GM12878 (cell line): ENCODE results near the gene LGI1. TPM values are rescaled to one million over a fixed set of nuclear protein-coding genes. Genes with fewer than 3 reads are reported as not detected.

Experiments
- ATAC-seq: fragments of 200-7000 bp; cut with Tn5 transposase; 3 replicates; pipeline ENCODE4 v1.9.1; 2020; ENCODE audit warnings: mild to moderate bottlenecking, moderate library complexity
- BruUV-seq: library from RNA; stranded (reverse); fragments of 400-500 nt; replicated peaks from 2 replicates; lab custom pipeline; 2021; lab: Mats Ljungman, UMichigan
- CTCF ChIA-PET: fragments of 300-600 bp; sonication (Branson Sonifier 250); formaldehyde crosslinking; extraction: SDS; loops from one replicate; lab custom pipeline; 2021; ENCODE audit warnings: inconsistent platforms; lab: Yijun Ruan, JAX
- POLR2A ChIA-PET: fragments of 350-600 bp; formaldehyde crosslinking; extraction: SDS; loops from one replicate; lab custom pipeline; 2021; ENCODE audit warnings: inconsistent platforms; lab: Charles Lee
- RAD21 ChIA-PET: fragments of 300-600 bp; sonication (Branson Sonifier 250); formaldehyde crosslinking; loops from one replicate; lab custom pipeline; 2023; ENCODE audit warnings: antibody characterized with exemption; ENCODE audit not compliant: unreplicated experiment; lab: Charles Lee
- SMC1A ChIA-PET: fragments of 300-600 bp; sonication (Branson Sonifier 250); formaldehyde crosslinking; loops from one replicate; lab custom pipeline; 2023; ENCODE audit not compliant: unreplicated experiment, uncharacterized antibody; lab: Charles Lee
- DNase-seq: peaks from one replicate; pipeline ENCODE4 v3.0.0-alpha.2; 2011; ENCODE audit warnings: low read depth, low spot score
- FAIRE-seq: peaks from 3 replicates; lab custom pipeline; 2011; peaks lifted over from hg19 to GRCh38; lab: Jason Lieb, UNC
- H2AFZ ChIP-seq: 2 replicates; pipeline ENCODE4 v1.6.0; 2011; ENCODE audit warnings: low read depth, low read length, control low read depth; ENCODE audit not compliant: control insufficient read depth
- H3K27ac ChIP-seq: 2 replicates; pipeline ENCODE4 v1.5.1; 2011; ENCODE audit warnings: control low read depth; ENCODE audit not compliant: control insufficient read depth, insufficient read depth
- H3K27me3 ChIP-seq, 2 experiments: replicated peaks in 1 of 2; 2 replicates each; pipeline versions ENCODE4 v1.6.0 to v1.6.1; 2011; ENCODE audit warnings: low read length in 1 of 2; ENCODE audit not compliant: control insufficient read depth in 2 of 2, insufficient read depth in 2 of 2
- H3K36me3 ChIP-seq, 2 experiments: 2 replicates each; pipeline ENCODE4 v1.5.1; 2011; ENCODE audit warnings: low read length in 1 of 2; ENCODE audit not compliant: control insufficient read depth in 2 of 2, insufficient read depth in 2 of 2
- H3K4me1 ChIP-seq: 2 replicates; pipeline ENCODE4 v1.6.1; 2011; ENCODE audit warnings: mild to moderate bottlenecking, low read length, moderate library complexity, mixed read lengths; ENCODE audit not compliant: control insufficient read depth, insufficient read depth
- H3K4me2 ChIP-seq: 2 replicates; pipeline ENCODE4 v1.6.0; 2011; ENCODE audit warnings: control low read depth; ENCODE audit not compliant: control insufficient read depth, insufficient read depth
- H3K4me3 ChIP-seq: fragments of 200-600 bp; sonication (generic); 2 replicates; pipeline ENCODE4 v1.5.1; 2016
- H3K79me2 ChIP-seq: 2 replicates; pipeline ENCODE4 v1.6.0; 2011; ENCODE audit warnings: low read length; ENCODE audit not compliant: control insufficient read depth, insufficient read depth
- H3K9ac ChIP-seq: 2 replicates; pipeline ENCODE4 v1.8.0; 2011; ENCODE audit warnings: low read length, control low read depth, mixed read lengths; ENCODE audit not compliant: control insufficient read depth, insufficient read depth
- H3K9me3 ChIP-seq: replicated peaks from 3 replicates; pipeline ENCODE4 v1.5.1; 2011; ENCODE audit warnings: mild to moderate bottlenecking, low read length; ENCODE audit not compliant: control insufficient read depth, insufficient read depth
- H4K20me1 ChIP-seq: 2 replicates; pipeline ENCODE4 v1.6.0; 2011; ENCODE audit not compliant: control insufficient read depth, insufficient read depth
- BACH1 ChIP-seq: fragments of 450-650 bp; IDR thresholded peaks from 2 replicates; pipeline ENCODE4 v1.6.1; 2017; ENCODE audit warnings: mild to moderate bottlenecking, borderline replicate concordance
- BRCA1 ChIP-seq: IDR thresholded peaks from 2 replicates; pipeline ENCODE4 v1.6.1; 2011; ENCODE audit warnings: low read depth, low read length, improper control_type of control experiment
- CREB1 ChIP-seq: IDR thresholded peaks from 2 replicates; pipeline ENCODE4 v1.6.1; 2012; ENCODE audit warnings: low read depth, mild to moderate bottlenecking, inconsistent platforms
- IKZF2 ChIP-seq, 2 experiments: fragments of 450-650 bp; IDR thresholded peaks; 2 replicates each; pipeline ENCODE4 v1.6.1; 2017; ENCODE audit warnings: mild to moderate bottlenecking in 2 of 2, moderate library complexity in 2 of 2
- NFXL1 ChIP-seq: fragments of 450-650 bp; IDR thresholded peaks from 2 replicates; pipeline ENCODE4 v1.6.1; 2017; ENCODE audit warnings: antibody characterized with exemption, mild to moderate bottlenecking, borderline replicate concordance
- NFYA ChIP-seq: IDR thresholded peaks from 2 replicates; pipeline ENCODE4 v1.6.1; 2011; ENCODE audit warnings: low read depth, mild to moderate bottlenecking, low read length, improper control_type of control experiment, borderline replicate concordance
- POLR2AphosphoS5 ChIP-seq: IDR thresholded peaks from 2 replicates; pipeline ENCODE4 v1.6.1; 2011; ENCODE audit warnings: mild to moderate bottlenecking, low read length, inconsistent platforms
- RUNX3 ChIP-seq: IDR thresholded peaks from 2 replicates; pipeline ENCODE4 v1.6.1; 2012; ENCODE audit warnings: low read length, inconsistent platforms
- SMC3 ChIP-seq: IDR thresholded peaks from 2 replicates; pipeline ENCODE4 v1.6.1; 2011; ENCODE audit warnings: low read length, improper control_type of control experiment, borderline replicate concordance
- in situ Hi-C: fragments of 300-500 bp; cut with MboI; formaldehyde crosslinking; loops from 9 replicates; pipeline ENCODE4 v1.14.3; 2018; ENCODE audit warnings: mixed read lengths
- intact Hi-C: fragments of 100-400 bp; cut with micrococcal nuclease; formaldehyde crosslinking; loops from one replicate; pipeline ENCODE4 v1.14.2; 2022; ENCODE audit not compliant: unreplicated experiment
- polyA plus RNA-seq, 11 experiments: library from polyadenylated mRNA; depleted of rRNA in 4 of 11; unstranded in 6 of 11; stranded (reverse) in 5 of 11; fragments of >200 nt; fragmentation: Nextera tagmentation in 4 of 11; fragmentation: Illumina TruSeq in 1 of 11; extraction: Ambion mirVana in 4 of 11; extraction: Trizol in 1 of 11; gene quantifications; 1 replicate in 1 of 11; 2 replicates in 10 of 11; pipeline versions ENCODE4 v1.2.1 to v1.2.3, GENCODE V29; 2011 to 2016; ENCODE audit warnings: inconsistent platforms in 2 of 11, missing spikeins in 2 of 11, low read depth in 1 of 11
- total RNA-seq, 4 experiments: library from RNA; depleted of rRNA in 3 of 4; stranded (reverse); fragments of >200 nt in 3 of 4; fragmentation: Illumina TruSeq in 1 of 4; extraction: Trizol in 1 of 4; gene quantifications; 2 replicates each; pipeline versions ENCODE4 v1.2.1 to v1.2.3, GENCODE V29; 2013 to 2021
- TF ChIP-seq, protein P1 (sequence below), 3 experiments: IDR thresholded peaks in 2 of 3; conservative IDR thresholded peaks in 1 of 3; 2 replicates each; pipeline ENCODE4 v1.5.1; 2011; ENCODE audit warnings: low read depth in 3 of 3, low read length in 3 of 3, mild to moderate bottlenecking in 3 of 3, control low read depth in 2 of 3, moderate library complexity in 2 of 3, inconsistent platforms in 1 of 3, mixed read lengths in 1 of 3; ENCODE audit not compliant: control insufficient read depth in 2 of 3, insufficient read depth in 1 of 3; ENCODE audit errors: extremely low read depth in 1 of 3

Gene LGI1
- total and polyA plus RNA-seq, 10 of the 15 experiments (the other 5 are each of a cell fraction or from before 2014, with no cell fraction given) = not detected

DNA sequence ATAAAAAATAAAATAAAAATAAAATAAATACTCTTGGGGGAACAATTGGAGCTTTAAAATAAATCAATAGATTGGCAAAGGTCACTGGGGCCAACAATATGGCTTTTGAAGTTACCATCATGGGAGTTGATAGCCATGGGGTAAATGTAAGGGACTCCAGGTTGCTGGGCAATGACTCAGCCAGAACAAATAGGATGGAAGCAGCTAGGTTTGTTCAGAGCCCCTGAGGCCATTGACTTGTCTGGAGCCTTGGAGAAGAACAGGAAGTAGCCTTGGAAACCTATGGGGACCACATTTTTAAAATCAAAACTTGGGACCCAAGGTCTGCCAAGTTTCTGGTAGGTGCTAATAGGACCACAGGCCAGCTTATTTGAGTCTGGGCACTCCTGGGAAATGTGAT lies 35.2 kb upstream of the LGI1 start:
- Histone ChIP-seq H3K4me1 (peaks cover 13% of the 10 kb centered on the region), H3K79me2 (no peaks in the 10 kb centered on the region), H2AFZ (no peak overlapping the region), H3K4me2 (no peak overlapping the region), H3K9me3 (peaks cover 1% of the 10 kb centered on the region; the same call in 2 of the 3 replicates), H3K27me3 (no peaks in the 10 kb centered on the region), H3K9ac (no peak overlapping the region), H3K4me3 (no peak overlapping the region), H4K20me1 (no peaks in the 10 kb centered on the region), H3K27ac (no peak overlapping the region), H3K36me3 (no peaks in the 10 kb centered on the region)
- ChIA-PET RAD21 (no interaction called here), SMC1A (interaction anchor here (0.5 to 0.9 kb wide), 2 partner anchors 16 to 264 kb away, joined by 3 read pairs; no protein-coding TSS in a partner anchor), CTCF (no interaction called here), POLR2A (no interaction called here)
- DNase-seq = no peak
- no TSS peak for BruUV-seq
- in situ Hi-C loops = no loop called here
- ATAC-seq = no peak
- intact Hi-C loops = no loop called here
- FAIRE-seq = no peak
- TF ChIP-seq POLR2AphosphoS5 (no peak), NFYA (no peak), IKZF2 (IDR thresholded peaks at IDR 0.05) (no peak), NFXL1 (no peak), CREB1 (no peak), SMC3 (no peak), BACH1 (no peak), RUNX3 (no peak), BRCA1 (no peak)
- TF ChIP-seq, protein P1, sequence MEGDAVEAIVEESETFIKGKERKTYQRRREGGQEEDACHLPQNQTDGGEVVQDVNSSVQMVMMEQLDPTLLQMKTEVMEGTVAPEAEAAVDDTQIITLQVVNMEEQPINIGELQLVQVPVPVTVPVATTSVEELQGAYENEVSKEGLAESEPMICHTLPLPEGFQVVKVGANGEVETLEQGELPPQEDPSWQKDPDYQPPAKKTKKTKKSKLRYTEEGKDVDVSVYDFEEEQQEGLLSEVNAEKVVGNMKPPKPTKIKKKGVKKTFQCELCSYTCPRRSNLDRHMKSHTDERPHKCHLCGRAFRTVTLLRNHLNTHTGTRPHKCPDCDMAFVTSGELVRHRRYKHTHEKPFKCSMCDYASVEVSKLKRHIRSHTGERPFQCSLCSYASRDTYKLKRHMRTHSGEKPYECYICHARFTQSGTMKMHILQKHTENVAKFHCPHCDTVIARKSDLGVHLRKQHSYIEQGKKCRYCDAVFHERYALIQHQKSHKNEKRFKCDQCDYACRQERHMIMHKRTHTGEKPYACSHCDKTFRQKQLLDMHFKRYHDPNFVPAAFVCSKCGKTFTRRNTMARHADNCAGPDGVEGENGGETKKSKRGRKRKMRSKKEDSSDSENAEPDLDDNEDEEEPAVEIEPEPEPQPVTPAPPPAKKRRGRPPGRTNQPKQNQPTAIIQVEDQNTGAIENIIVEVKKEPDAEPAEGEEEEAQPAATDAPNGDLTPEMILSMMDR (IDR thresholded peaks at IDR 0.05 in 2 of 3, conservative IDR thresholded peaks at IDR 0.05 in 1 of 3; ENCODE audit: control insufficient read depth in 2 of 3, extremely low read depth in 1 of 3, insufficient read depth in 1 of 3, low read depth in 3 of 3, low read length in 3 of 3) = no peak
